Prostate gland (tissue), 2 donors: ENCODE measurements around the gene UFSP2. TPM values are rescaled to one million over a fixed set of nuclear protein-coding genes. Genes with fewer than 3 reads are reported as not detected.

Experiments
- DNase-seq: peaks from one replicate; pipeline ENCODE4 v3.0.0-alpha.2; 2019; ENCODE audit warnings: low spot score
- H3K27ac ChIP-seq, 2 donors: fragments of 200-600 bp; sonication (generic); 2 replicates each; pipeline ENCODE4 v1.5.1; 2017 to 2019
- H3K27me3 ChIP-seq: fragments of 200-600 bp; sonication (generic); replicated peaks from 2 replicates; pipeline ENCODE4 v1.5.1; 2019; ENCODE audit not compliant: insufficient read depth
- H3K36me3 ChIP-seq, 2 donors: fragments of 200-600 bp; sonication (generic); 1 replicate in 1 of 2; 2 replicates in 1 of 2; pipeline versions ENCODE4 v1.5.1 to v1.8.1; 2017 to 2019
- H3K4me1 ChIP-seq: fragments of 200-600 bp; sonication (generic); replicated peaks from 2 replicates; pipeline ENCODE4 v1.5.1; 2019
- H3K4me3 ChIP-seq, 2 donors: fragments of 200-600 bp; sonication (generic); 2 replicates each; pipeline ENCODE4 v1.5.1; 2017 to 2019
- H3K9me3 ChIP-seq: fragments of 200-600 bp; sonication (generic); 2 replicates; pipeline ENCODE4 v1.5.1; 2017
- POLR2A ChIP-seq: fragments of 450-650 bp; IDR thresholded peaks from one replicate; pipeline ENCODE4 v1.6.1; 2016; ENCODE audit warnings: antibody characterized with exemption, mild to moderate bottlenecking
- POLR2AphosphoS5 ChIP-seq: sonication (generic); formaldehyde crosslinking; IDR thresholded peaks from one replicate; pipeline ENCODE4 v1.6.1; 2017; ENCODE audit warnings: antibody characterized with exemption
- WGBS: methylation state at CpG from one replicate; pipeline ENCODE4 v1.1.5; 2018; 5-methylcytosine and 5-hydroxymethylcytosine counted together
- intact Hi-C: fragments of 100-400 bp; cut with DNase I; formaldehyde crosslinking; loops from one replicate; pipeline ENCODE4 v1.14.2; 2022
- total RNA-seq, 2 donors: library from RNA; depleted of rRNA; stranded (reverse); fragments of >200 nt; gene quantifications; one replicate each; pipeline ENCODE4 v1.1.0, GENCODE V29; 2016
- TF ChIP-seq, protein P1 (sequence below), 4 experiments: fragments of 200-600 bp in 2 of 4; fragments of 450-650 bp in 2 of 4; sonication (generic) in 2 of 4; IDR thresholded peaks; 1 replicate in 3 of 4; 2 replicates in 1 of 4; pipeline ENCODE4 v1.5.1; 2016 to 2019; ENCODE audit warnings: antibody characterized with exemption in 4 of 4, mild to moderate bottlenecking in 2 of 4, moderate library complexity in 2 of 4

The UFSP2 gene
- total RNA-seq, 2 donors from 2014 or later: 32.1 to 42.7 TPM

GRCh38 chr4:185405296-185405999 lies 20.3 kb downstream of the UFSP2 start:
- Histone ChIP-seq H3K27me3 (no peaks in the 10 kb centered on the region), H3K9me3 (no peaks in the 10 kb centered on the region), H3K4me3 (no peak overlapping the region), H3K4me1 (peaks cover 3% of the 10 kb centered on the region), H3K27ac (no peak overlapping the region), H3K36me3 (peaks cover 0 to 2% of the 10 kb centered on the region in 2 donors)
- 91% methylated on average over 6 of the region's 6 CpGs for WGBS
- TF ChIP-seq, protein P1, sequence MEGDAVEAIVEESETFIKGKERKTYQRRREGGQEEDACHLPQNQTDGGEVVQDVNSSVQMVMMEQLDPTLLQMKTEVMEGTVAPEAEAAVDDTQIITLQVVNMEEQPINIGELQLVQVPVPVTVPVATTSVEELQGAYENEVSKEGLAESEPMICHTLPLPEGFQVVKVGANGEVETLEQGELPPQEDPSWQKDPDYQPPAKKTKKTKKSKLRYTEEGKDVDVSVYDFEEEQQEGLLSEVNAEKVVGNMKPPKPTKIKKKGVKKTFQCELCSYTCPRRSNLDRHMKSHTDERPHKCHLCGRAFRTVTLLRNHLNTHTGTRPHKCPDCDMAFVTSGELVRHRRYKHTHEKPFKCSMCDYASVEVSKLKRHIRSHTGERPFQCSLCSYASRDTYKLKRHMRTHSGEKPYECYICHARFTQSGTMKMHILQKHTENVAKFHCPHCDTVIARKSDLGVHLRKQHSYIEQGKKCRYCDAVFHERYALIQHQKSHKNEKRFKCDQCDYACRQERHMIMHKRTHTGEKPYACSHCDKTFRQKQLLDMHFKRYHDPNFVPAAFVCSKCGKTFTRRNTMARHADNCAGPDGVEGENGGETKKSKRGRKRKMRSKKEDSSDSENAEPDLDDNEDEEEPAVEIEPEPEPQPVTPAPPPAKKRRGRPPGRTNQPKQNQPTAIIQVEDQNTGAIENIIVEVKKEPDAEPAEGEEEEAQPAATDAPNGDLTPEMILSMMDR (IDR thresholded peaks at IDR 0.05): no peak
- no peak for TF ChIP-seq POLR2AphosphoS5
- TF ChIP-seq POLR2A: no peak
- intact Hi-C loops: no loop called here
- DNase-seq: no peak

DNA sequence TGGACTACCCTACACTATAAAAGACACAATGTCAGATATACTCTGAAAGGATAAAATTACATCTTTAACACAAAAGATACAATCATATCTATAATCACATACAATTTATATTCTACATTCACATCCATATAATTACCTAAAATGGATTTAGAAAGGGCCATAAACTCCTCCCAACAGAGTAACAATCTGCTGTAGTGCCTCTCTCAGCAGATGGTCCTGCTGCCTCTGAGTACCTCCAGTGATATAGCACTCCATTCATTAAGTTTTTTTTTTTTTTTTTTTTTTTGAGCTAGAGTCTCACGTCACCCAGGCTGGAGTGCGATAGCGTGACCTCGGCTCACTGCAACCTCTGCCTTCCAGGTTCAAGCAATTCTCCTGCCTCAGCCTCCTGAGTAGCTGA lies 21.7 kb downstream of the UFSP2 start:
- H3K9me3 ChIP-seq: no peaks in the 10 kb centered on the region
- peaks cover 0 to 2% of the 10 kb centered on the region in 2 donors for H3K36me3 ChIP-seq
- TF ChIP-seq POLR2AphosphoS5 (no peak), POLR2A (no peak)
- TF ChIP-seq, protein P1 (IDR thresholded peaks at IDR 0.05): no peak
- no peak overlapping the region for H3K4me3 ChIP-seq
- H3K27me3 ChIP-seq: no peaks in the 10 kb centered on the region
- intact Hi-C loops: no loop called here
- no peak for DNase-seq
- H3K4me1 ChIP-seq: peaks cover 3% of the 10 kb centered on the region
- WGBS: 91% methylated on average over 4 of the region's 4 CpGs
- H3K27ac ChIP-seq: no peak overlapping the region

- Histone ChIP-seq H3K4me3 (peak overlapping the region; percentile 10 to 80), H3K27me3 (no peaks in the 10 kb centered on the region), H3K36me3 (peaks cover 0 to 2% of the 10 kb centered on the region in 2 donors), H3K9me3 (no peaks in the 10 kb centered on the region), H3K4me1 (peaks cover 3% of the 10 kb centered on the region), H3K27ac (peak overlapping the region; percentile 43 to 100)
- TF ChIP-seq POLR2A: peak; percentile 9
- TF ChIP-seq, protein P1 (IDR thresholded peaks at IDR 0.05): no peak
- peak; percentile 42 for TF ChIP-seq POLR2AphosphoS5
- WGBS: 26% methylated on average over 8 of the region's 8 CpGs
- intact Hi-C loops: loop anchor here (5.0 to 10.0 kb wide), 4 partner anchors 187 to 635 kb away; partner anchors contain the start of gene SLC25A4
- DNase-seq: no peak
Measured at GRCh38 chr4:185399466-185399865, 26.3 kb downstream of the UFSP2 start.

- H3K36me3 ChIP-seq: peaks cover 0 to 2% of the 10 kb centered on the region in 2 donors
- no peaks in the 10 kb centered on the region for H3K27me3 ChIP-seq
- DNase-seq: no peak
- TF ChIP-seq, protein P1 (IDR thresholded peaks at IDR 0.05): no peak
- TF ChIP-seq POLR2A (no peak), POLR2AphosphoS5 (no peak)
- H3K9me3 ChIP-seq: no peaks in the 10 kb centered on the region
- intact Hi-C loops: loop anchor here (5.0 to 10.0 kb wide), 4 partner anchors 186 to 636 kb away; partner anchors contain the start of gene SLC25A4
- WGBS: 18% methylated on average over 2 of the region's 2 CpGs
- H3K4me3 ChIP-seq: peak overlapping the region in 1 of 2 donors; percentile 80
- H3K4me1 ChIP-seq: peaks cover 3% of the 10 kb centered on the region
- H3K27ac ChIP-seq: peak overlapping the region; percentile 43 to 100
Measured at GRCh38 chr4:185398618-185399017, 27.1 kb downstream of the UFSP2 start.
